Activated CD4-positive, alpha-beta T cell treated with anti-CD3 and anti-CD28 coated beads, Interleukin-2, amount 50 U/mL, for 24 hours (primary cell): ENCODE results near the gene RHBDD3.
A peak's percentile ranks its signal among the peaks of the same experiment; 100 is the strongest.
"Not testable (repeated sequence)": the region's sequence is repeated elsewhere in the genome, so short reads cannot be mapped to it uniquely, and the experiment has no call there.

Experiments used
- DNase-seq, 2 donors: peaks; one replicate each; pipeline ENCODE4 v3.0.0-alpha.2; 2020; ENCODE audit warnings: low read depth in 1 of 2, low spot score in 1 of 2

RHBDD3 gene

DNA sequence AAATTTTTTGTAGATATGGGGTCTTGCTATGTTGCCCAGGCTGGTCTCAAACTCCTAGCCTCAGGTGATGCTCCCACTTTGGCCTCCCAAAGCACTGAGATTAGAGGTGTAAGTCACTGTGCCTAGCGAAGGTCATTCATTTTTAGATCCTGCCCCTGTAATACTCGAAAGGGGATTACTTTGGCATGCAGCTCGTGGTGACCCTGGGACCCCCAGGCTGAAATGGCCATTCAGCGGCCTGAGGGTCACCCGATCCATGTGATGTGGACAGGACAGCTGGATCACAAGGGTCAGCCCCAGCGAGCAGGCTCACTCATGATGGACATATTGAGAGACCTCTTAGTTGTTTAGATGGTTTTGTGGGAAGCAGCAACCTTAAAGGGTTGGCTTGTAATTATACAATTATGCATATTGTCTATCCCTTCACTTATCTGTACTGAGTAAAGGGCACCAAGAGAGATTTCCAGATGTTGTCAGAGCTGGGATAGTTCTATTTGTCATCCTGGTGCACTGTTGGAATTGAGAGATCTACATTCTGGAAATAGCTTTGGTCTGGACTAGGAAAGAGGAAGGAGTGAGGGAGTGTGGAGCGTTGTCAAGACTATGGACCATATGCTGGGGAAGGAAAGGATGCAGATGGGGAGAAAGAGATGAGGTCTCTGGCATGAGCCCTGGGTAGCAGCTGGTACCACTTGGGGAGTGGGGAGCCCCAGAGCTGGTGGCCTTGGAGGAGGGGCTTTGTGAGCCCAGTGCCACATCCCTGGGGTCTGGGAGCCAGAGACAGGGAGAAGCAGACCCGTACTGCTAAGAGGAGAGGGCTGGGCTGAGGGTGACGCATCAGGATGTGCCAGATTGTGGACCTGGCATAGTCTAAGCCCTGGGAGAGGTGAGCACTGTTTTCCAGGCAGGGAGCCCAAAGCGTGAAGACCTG lies 15.5 kb downstream of the RHBDD3 start:
- no peak for DNase-seq

DNA sequence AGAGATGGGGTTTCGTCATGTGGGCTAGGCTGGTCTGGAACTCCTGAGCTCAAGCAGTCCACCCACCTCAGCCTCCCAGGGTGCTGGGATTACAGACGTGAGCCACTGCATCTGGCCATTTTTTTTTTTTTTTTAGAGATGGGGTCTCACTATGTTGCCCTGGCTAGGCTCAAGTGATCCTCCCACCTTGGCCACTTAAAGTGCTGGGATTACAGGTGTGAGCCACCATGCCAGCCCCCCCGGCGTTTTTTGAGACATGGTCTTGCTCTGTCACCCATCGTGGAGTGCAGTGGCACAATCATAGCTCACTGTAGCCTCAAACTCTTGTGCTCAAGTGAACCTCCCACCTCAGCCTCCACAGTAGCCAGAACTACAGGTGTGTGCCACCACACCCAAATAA lies 16.5 kb downstream of the RHBDD3 start:
- no peak for DNase-seq

DNA sequence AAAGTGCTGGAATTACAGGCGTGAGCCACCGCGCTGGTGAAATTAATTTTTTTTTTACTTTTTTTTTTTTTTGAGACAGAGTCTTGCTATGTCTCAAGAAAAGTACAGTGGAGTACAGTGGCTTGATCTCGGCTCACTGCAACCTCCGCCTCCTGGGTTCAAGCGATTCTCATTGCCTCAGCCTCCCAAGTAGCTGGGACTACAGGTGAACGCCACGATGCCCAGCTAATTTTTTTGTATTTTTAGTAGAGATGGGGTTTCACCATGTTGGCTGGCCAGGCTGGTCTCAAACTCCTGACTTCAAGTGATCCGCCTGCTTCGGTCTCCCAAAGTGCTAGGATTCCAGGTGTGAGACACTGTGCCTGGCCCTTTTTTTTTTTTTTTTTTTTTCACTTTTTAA lies 19.9 kb downstream of the RHBDD3 start:
- not testable (repeated sequence) for DNase-seq

DNA sequence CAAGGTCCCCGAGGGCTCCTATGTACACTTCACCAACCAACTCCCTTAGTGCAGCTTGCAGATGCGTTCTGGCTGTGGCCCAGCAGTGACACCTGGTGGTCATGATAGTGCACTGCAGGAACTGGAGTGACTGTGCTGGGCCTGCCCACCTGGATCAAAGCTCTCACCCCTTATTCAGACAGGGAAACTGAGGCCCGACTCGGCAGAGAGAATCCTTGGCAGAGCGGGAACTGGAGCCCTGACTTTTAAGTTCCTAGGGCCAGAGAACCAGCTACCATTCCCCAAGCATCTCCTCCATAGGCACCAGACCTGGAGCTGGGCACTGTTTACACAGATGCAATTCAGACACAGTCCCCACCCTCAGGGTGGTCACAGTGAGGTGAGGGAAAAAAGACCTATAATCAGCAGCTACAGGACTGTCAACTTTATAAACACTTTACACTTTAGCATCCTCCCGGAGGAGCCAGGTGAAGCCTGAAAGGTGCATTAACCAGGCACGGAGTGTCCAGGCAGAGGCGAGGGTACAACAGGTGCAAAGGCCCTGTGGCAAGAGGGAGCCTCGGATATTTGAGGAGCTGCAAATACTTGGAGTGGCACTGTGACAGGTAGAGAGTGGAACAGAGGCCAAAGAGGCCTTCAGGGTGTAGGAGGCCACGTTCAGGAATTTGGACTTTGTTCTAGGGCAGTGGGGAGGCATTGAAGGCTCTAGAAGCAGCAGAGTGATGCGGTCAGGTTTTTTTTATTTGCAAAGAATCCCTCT lies 22.0 kb downstream of the RHBDD3 start:
- peak; percentile 46 to 51 for DNase-seq

DNA sequence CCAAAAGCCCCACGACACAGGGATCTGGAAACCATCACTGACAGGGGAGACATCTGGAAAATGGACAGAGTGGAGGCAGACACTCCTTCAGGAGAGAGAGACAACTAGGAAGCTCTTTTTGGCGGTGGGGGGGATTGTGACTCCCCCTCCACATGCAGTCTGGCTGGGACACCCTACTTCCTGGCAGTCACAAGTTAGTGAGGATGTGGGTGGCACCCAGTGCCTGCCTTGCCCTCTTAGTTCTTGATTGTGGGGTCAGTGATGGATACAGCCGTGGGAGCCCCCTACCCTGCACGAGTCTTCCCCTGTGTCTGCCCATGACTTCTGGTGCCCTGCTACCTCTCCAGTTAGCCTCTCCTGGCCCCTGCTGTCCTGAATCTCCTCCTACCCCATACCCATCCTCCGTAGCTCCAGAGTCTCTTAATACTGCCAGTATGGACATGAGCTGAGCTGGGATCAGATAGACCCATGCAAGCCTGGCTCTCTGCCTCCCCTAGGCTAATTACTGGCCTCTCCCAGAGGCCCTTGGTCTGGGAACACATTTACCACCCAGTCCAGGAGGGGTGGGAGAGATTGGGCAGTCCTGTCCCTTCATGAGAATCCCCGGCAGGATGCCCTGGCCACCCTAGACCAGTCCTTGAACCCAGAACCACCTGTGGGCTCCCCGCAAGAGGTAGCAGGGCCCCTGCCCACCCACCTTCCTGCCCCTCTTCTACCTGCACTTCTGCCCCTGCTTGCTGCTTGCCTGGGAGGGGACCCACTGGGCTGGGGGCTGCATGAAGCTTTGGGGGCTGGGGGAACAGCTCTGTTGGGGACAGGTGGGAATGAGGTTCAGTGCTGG lies 22.8 kb downstream of the RHBDD3 start:
- no peak for DNase-seq

DNA sequence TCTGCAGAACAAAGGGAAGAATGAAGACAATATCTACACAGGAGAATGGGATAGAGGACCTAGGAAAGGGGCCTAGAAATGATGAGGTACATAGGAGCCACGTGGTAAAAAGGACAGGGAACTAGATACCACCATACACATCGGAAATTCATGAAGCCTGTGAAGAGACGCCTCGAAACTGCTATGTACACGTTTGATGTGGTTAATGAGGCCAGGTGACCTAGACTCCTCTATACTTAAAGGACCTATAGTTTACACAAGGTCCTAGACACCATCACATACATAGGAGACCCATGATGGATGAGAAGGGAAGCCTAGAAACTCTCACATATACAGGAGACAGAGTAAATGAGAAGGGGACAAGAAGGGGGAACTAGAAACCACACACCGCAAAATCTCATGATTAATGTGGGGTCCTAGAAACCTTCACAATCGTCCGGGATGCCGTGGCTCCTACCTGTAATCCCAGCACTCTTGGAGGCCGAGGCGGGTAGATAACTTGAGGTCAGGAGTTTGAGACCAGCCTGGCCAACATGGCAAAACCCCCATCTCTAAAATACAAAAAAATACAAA lies 23.8 kb downstream of the RHBDD3 start:
- no peak for DNase-seq

DNA sequence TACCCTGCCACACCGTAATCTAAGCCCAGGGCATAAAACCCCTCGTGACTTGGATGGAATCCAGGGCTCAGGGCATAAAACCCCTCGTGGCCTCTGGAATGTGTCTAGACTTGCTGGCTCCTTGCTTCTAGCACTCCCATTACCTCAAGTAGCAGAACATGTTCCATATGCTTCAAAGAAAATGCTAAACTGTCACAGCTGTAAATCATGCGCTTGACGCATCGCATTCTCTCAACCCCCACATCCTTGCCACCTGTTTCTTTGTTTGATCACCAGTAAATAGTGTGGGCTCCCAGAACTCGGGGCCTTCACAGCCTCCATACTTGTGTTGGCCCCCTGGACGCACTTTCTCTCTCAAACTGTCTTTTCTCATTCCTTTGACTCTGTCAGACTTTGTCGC lies 27.3 kb downstream of the RHBDD3 start:
- DNase-seq = not testable (repeated sequence)

DNA sequence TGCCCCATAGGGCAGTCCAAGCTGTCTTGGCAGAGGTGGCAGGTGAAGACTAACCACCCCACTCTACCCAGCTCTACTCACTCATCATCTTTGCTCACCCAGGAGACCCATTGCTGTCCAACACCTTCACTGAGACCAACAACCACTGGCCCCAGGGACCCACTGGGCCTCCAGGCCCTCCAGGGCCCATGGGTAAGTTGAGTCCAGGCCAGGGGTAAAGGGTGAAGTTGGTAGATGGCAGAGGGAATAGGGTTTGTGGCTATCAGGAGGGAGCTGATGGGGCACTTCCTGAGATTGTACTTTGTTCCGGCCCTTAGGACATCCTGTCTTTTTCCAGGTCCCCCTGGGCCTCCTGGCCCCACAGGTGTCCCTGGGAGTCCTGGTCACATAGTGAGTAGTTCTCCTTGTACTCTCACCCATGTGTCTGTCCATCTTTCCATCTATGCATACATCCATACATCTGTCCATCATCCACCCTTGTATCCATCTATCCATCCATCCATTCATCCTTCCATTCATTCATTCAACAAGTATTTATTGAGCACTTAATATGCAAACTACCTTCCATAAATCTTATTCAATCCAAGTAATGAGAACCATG lies 34.4 kb downstream of the RHBDD3 start:
- DNase-seq = no peak

DNA sequence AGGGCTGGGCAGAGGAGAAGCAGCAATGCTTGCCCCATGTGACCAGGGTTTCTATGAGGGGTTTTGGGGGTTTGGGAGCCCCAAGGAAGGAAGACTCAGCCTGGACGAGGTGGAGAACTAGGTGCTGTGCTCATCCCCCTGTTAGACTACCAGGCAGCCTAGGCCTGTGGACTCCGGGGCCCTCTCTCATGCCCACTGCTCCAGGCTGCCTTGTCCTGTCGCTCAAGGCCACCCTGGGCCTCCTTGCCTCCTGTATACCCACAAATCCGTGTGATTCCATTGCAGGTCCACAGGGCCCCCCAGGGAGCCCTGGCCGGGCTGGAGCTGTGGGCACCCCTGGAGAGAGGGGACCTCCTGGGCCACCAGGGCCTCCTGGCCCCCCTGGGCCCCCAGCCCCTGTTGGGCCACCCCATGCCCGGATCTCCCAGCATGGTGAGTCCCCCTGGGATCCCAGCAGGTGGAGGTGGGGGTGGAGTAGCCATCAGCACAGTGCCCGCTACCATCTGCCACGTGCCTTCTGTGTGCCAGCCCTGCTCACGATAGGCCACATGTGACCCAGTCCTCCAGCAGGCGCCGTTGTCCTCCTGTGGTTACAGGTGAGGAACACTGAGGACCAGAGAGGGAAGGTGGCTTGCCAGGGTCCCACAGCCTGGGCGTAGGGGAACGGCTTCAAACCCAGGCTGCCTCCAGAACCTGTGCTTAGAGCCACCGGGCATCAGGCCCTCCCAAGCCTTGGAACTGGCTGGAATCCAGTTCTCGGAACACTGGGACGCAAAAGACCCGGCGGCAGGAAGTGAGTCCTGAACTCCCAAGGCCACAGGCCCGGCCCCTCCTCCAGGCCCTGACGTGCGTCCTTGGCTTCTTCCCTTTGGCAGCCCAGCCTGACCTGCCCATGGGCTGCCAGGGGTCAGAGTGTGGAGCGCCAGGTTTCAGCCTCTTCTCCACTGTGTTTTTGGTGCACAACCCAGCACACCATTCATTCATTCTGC lies 35.5 kb downstream of the RHBDD3 start:
- DNase-seq = no peak

DNA sequence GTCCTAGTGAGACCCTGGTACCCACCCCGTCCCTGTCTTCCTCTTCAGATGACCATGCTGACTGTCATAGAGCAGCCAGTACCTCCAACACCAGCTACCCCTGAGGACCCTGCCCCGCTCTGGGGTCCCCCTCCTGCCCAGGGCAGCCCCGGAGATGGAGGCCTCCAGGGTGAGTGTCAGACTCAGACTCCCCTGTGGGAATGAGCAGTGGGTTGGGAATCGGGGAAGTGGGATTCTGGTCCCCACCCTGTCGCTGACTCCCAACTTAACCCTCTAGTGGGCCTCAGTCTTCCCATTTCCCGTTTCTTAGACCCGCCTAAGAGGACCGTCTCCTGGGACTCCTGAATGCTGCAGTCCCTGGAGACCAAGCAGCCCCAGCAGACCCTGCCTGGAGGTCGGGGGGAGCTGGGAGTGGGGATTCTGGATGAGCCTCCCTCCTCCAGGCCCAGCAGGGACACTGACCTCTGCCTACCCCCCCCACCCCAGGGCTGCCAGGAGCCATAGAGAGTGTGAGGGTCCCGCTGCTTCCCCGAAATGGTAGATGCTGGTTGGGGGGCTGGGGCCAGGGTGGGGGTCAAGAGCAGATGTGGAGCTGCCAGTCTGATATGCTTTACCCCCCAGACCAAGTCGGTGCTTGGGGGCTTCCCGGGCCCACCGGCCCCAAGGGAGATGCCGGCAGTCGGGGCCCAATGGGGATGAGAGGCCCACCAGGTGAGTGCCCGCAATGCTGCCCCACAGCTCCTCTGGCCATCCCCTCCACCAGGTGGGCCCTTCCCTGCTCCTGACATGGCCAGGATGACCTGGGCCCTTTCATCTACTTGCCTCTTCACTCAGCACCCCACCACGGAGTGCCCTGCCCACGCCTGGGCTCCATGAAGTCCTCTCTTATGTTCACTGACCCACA lies 36.6 kb downstream of the RHBDD3 start:
- DNase-seq = no peak

DNA sequence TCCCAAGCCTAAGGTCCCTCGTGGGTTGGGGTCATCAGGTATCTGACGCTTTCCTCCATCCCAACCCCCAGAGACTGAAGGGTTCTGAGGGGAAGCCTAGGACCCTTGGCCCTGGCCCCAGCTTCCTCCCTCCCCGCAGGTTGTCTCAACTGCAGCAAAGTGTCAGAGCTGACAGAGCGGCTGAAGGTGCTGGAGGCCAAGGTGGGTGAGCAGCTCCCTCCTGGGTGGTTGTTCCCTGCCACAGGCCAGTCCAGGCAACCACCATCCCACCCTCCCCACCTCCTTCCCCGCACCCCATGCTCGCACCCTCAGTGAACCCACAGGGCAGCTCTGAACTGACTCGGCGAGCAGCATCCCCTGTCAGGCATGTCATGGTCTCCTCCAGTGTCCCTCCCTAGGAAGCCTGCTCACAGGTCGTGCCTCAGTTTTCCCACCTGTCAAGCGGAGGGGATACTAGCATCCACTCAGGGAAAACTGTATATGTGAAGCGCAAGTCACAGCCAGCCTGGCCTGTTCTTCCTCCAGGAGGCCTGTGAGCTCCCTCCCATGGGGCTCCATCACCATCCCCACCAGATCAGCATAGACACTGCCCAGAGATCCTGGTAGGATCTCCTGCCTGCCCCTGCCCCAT lies 41.3 kb downstream of the RHBDD3 start:
- DNase-seq = no peak

DNA sequence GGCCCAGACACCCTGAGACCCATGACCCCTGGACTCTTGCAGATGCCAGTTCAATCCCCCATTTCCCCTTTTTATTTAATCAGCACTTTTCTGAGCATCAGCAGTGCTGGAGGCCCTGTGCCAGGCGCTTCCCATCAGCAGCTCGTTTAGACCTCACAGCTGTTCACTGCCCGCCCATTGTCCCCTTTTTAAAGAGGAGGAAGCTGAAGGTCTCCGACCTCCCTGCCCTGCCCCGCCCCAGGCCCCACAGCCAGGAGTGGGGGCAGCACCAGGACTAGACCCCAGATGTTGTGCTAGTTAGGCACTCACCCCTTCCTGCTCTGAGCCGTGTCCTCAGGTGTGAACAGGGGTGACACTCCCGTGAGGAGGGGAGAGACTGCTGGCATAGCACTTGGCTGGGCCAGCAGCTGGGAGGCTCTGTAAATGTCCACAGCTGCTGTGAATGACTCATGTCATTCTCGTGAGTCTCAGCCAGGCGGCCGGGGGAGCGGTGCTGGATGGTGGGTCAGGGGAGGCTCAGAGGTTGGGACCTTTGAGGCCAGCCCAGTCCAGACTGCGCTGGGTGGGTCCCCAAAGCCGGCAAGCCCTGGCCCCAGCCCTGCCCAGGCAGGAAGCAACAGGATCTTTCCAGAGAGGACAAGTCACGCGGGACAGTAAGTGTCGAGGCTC lies 42.2 kb downstream of the RHBDD3 start:
- DNase-seq = no peak

DNA sequence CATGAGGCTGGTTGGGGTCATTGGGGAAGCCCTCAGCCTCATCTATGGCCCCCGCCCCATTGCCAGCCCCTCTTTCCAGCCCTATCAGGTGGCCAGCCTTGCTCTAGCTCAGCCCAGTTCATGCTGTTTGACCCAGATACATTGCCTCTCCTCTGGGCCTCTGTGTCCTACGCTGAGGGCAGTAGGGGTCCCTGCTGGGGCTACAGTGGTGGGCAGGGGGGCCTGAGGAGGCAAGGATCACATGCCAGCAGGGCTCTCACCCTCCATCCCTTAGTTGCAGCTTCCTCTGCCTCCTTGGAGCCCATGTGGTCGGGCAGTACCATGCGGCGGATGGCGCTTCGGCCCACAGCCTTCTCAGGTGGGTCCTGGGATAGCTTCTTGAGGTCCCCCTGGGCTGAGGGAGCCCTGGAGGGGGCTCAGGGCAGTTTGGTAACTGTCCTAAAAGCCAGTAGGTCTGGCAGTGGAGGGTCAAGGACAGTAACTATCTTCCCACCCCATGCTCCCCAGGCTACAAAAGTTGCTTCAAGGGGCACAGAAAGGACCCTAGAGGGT lies 42.8 kb downstream of the RHBDD3 start:
- no peak for DNase-seq

DNA sequence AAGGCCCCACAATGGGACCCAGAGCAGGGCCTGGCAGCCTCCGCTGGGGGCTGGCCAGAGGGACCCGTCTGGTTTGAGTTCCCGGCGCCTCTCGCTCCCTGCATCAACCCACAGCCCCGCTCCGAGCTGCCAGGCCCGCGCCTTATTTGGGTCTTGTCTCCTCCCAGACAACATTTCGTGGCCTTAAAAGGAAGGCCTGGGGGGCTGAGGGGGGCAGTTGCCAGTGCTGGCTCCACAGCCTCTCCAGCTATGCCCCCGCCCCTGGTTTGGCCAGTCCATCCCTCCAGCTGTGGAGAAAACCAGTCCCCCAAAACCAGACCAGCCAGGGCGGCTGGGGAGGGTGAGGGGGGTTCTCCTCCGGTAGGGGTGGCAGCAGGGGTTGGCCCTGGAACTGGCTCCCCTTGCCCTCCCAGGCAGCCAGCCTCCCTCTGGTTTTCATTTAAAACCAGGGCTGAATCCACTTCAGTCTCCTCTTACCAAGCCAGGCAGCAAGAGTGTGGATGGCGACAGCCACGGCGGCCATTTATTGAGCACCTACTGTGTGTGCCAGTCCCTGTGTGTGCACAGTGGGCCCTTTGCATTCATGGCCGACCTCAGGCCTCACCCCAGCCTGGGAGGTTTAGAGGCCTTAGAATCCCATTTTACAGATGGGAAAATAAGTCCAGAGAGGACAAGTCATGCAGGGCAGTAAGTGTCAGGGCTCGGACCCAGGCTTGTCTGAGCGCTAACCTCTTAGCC lies 43.5 kb downstream of the RHBDD3 start:
- DNase-seq = no peak

DNA sequence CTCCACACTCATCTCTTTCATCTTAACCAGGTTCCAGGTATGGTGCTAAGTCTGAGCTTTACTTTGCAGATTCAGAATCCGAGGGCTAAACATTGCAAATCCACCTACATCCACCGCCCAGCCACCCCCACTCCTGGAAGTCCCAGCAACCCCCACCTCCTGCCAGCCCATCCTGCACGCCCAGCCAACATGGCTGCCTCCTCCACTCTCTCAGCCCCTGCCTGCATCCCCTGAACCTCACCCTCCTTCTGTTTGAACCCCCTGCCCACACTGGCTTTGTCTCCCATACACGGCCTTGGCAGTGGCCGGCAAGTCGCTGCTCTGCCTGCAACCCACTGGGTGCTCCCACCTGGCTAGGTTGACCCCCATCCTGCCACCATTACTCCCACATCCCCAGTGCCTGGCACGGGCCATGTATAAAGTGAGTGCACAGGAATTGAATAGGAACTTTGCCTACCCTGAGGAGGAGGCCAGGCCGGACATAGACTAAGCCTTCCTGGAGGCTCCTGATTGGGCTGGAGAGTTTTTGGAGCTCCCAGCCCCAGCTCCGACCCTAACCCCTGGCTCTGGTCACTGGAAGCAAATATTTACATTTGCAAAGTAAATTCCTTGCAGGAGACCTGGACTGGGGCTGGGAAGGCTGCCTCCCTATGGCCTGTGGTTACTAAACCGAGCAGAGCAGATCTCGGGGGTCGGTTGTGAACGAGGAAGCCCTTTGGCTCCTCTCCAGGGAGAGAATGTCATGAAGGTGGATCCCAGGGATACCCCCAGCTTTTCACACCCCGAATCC lies 47.7 kb downstream of the RHBDD3 start:
- DNase-seq = no peak

DNA sequence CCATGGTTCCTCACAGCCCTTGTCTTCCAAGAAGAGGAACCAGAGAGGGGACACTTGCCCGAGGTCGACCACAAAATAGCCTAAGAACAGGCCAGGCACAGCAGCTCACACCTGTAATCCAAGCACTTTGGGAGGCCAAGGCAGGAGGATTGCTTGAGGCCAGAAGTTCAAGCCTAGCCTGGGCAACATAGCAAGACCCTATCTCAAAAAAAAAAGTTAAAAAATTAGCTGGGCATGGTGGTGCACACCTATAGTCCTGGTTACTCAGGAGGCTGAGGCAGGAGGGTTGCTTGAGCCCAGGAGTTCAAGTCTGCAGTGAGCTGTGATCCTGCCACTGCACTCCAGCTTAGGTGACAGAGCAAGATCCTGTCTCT lies 48.4 kb downstream of the RHBDD3 start:
- not testable (repeated sequence) for DNase-seq
